ENCODE measurements around the gene SCMH1. TPM values are rescaled to one million over a fixed set of nuclear protein-coding genes. Genes with fewer than 3 reads are reported as not detected.

Gene SCMH1
- total RNA-seq, 1 donor from 2014 or later = 28.0 TPM

GRCh38 chr1:41101076-41101475, 141.0 kb downstream of the SCMH1 start:
- H3K27ac Mint-ChIP-seq = no peak overlapping the region
- no peaks in the 10 kb centered on the region for H3K27me3 Mint-ChIP-seq
- H3K9me3 Mint-ChIP-seq = no peaks in the 10 kb centered on the region
- ChIA-PET POLR2A (no interaction called here), CTCF (no interaction called here)
- no peak for TF ChIP-seq CTCF (IDR thresholded peaks at IDR 0.05)
- intact Hi-C loops (cut with micrococcal nuclease) = no loop called here
- H3K36me3 Mint-ChIP-seq (ENCODE audit: low read depth) = no peaks in the 10 kb centered on the region
- ATAC-seq (ENCODE audit: low read depth) (no peak), DNase-seq (no peak)
- peaks cover 41% of the 10 kb centered on the region for H3K4me1 Mint-ChIP-seq
- no peak overlapping the region for H3K4me3 Mint-ChIP-seq

GRCh38 chr1:41100170-41100569, 141.9 kb downstream of the SCMH1 start:
- no peak for TF ChIP-seq CTCF (IDR thresholded peaks at IDR 0.05)
- no peaks in the 10 kb centered on the region for H3K36me3 Mint-ChIP-seq (ENCODE audit: low read depth)
- POLR2A ChIA-PET = no interaction called here
- no peak for DNase-seq
- intact Hi-C loops (cut with micrococcal nuclease) = no loop called here
- ATAC-seq (ENCODE audit: low read depth) = no peak
- peaks cover 38% of the 10 kb centered on the region for H3K4me1 Mint-ChIP-seq
- H3K27me3 Mint-ChIP-seq = no peaks in the 10 kb centered on the region
- CTCF ChIA-PET = no interaction called here
- no peaks in the 10 kb centered on the region for H3K9me3 Mint-ChIP-seq
- no peak overlapping the region for H3K27ac Mint-ChIP-seq
- H3K4me3 Mint-ChIP-seq = no peak overlapping the region

GRCh38 chr1:41098730-41099460, 143.2 kb downstream of the SCMH1 start:
- Mint-ChIP-seq H3K27ac (no peak overlapping the region), H3K9me3 (no peaks in the 10 kb centered on the region), H3K27me3 (no peaks in the 10 kb centered on the region), H3K36me3 (ENCODE audit: low read depth) (no peaks in the 10 kb centered on the region), H3K4me3 (no peak overlapping the region), H3K4me1 (peaks cover 26% of the 10 kb centered on the region)
- intact Hi-C loops (cut with micrococcal nuclease) = no loop called here
- no peak for TF ChIP-seq CTCF (IDR thresholded peaks at IDR 0.05)
- ATAC-seq (ENCODE audit: low read depth) (no peak), DNase-seq (no peak)
- CTCF ChIA-PET = no interaction called here
- POLR2A ChIA-PET = no interaction called here

GRCh38 chr1:41097105-41097504, 145.0 kb downstream of the SCMH1 start:
- TF ChIP-seq CTCF (IDR thresholded peaks at IDR 0.05) = no peak

GRCh38 chr1:41093826-41094225, 148.3 kb downstream of the SCMH1 start:
- intact Hi-C loops (cut with micrococcal nuclease) = no loop called here
- Mint-ChIP-seq H3K36me3 (ENCODE audit: low read depth) (peaks cover 2% of the 10 kb centered on the region), H3K9me3 (no peaks in the 10 kb centered on the region), H3K4me3 (no peak overlapping the region), H3K4me1 (no peaks in the 10 kb centered on the region), H3K27me3 (no peaks in the 10 kb centered on the region), H3K27ac (no peak overlapping the region)
- ChIA-PET POLR2A (no interaction called here), CTCF (interaction anchor here (0.8 kb wide), 1 partner anchor 20 kb away, joined by 3 read pairs; no protein-coding TSS in a partner anchor)
- no peak for DNase-seq
- no peak for ATAC-seq (ENCODE audit: low read depth)
- TF ChIP-seq CTCF (IDR thresholded peaks at IDR 0.05) = no peak

More at GRCh38 chr1:41097105-41097504, 145.0 kb downstream of the SCMH1 start:
- intact Hi-C loops (cut with micrococcal nuclease) = no loop called here
- Mint-ChIP-seq H3K4me3 (no peak overlapping the region), H3K4me1 (peaks cover 13% of the 10 kb centered on the region), H3K9me3 (no peaks in the 10 kb centered on the region), H3K27me3 (no peaks in the 10 kb centered on the region), H3K27ac (no peak overlapping the region), H3K36me3 (ENCODE audit: low read depth) (no peaks in the 10 kb centered on the region)
- CTCF ChIA-PET = no interaction called here
- ATAC-seq (ENCODE audit: low read depth) (no peak), DNase-seq (no peak)
- POLR2A ChIA-PET = no interaction called here

Data from activated B cell treated with CpG ODN at 0.5 μM for 24 hours (primary cell).